Neural cell (in vitro differentiated cells): ENCODE results near the gene LTN1. TPM values are rescaled to one million over a fixed set of nuclear protein-coding genes. Genes with fewer than 3 reads are reported as not detected.

ENCODE experiments used
- H2AFZ ChIP-seq: fragments of 200-600, 300-800 bp; sonication (generic), shearing (Covaris generic); 2 replicates; pipeline ENCODE4 v1.6.0; 2014; ENCODE audit warnings: low read depth, mild to moderate bottlenecking, antibody characterized with exemption, low read length, moderate library complexity
- H3F3A ChIP-seq: fragments of 200-600 bp; shearing (Covaris generic); 2 replicates; pipeline ENCODE4 v1.6.1; 2016; ENCODE audit warnings: mild to moderate bottlenecking, moderate library complexity, mixed read lengths, antibody characterized with exemption, low read length; ENCODE audit not compliant: insufficient read depth, poor library complexity, severe bottlenecking
- H3K27ac ChIP-seq: fragments of 200-600, 300-800 bp; sonication (generic), shearing (Covaris generic); 2 replicates; pipeline ENCODE4 v1.5.1; 2014; ENCODE audit warnings: mild to moderate bottlenecking, low read length, moderate library complexity
- H3K27me3 ChIP-seq: fragments of 300-800, 200-600 bp; sonication (generic), shearing (Covaris generic); 2 replicates; pipeline ENCODE4 v1.6.0; 2014; ENCODE audit warnings: mild to moderate bottlenecking, low read depth, low read length, moderate library complexity; ENCODE audit not compliant: insufficient read depth
- H3K36me3 ChIP-seq: fragments of 300-800, 200-600 bp; sonication (generic), shearing (Covaris generic); 2 replicates; pipeline ENCODE4 v1.5.1; 2014; ENCODE audit warnings: mild to moderate bottlenecking, antibody characterized with exemption, low read length, moderate library complexity; ENCODE audit not compliant: insufficient read depth
- H3K4me2 ChIP-seq: fragments of 300-800, 200-600 bp; sonication (generic), shearing (Covaris generic); 2 replicates; pipeline ENCODE4 v1.6.0; 2014; ENCODE audit warnings: mild to moderate bottlenecking, low read length
- H3K4me3 ChIP-seq: fragments of 300-800, 200-600 bp; sonication (generic), shearing (Covaris generic); 2 replicates; pipeline ENCODE4 v1.5.1; 2014; ENCODE audit warnings: mild to moderate bottlenecking, low read length, moderate library complexity
- H3K79me2 ChIP-seq: fragments of 200-600 bp; shearing (Covaris generic); replicated peaks from 2 replicates; pipeline ENCODE4 v1.6.0; 2014; ENCODE audit warnings: mild to moderate bottlenecking, low read length, moderate library complexity; ENCODE audit not compliant: insufficient read depth
- H3K9ac ChIP-seq: fragments of 300-800, 200-600 bp; sonication (generic), shearing (Covaris generic); 2 replicates; pipeline ENCODE4 v1.6.1; 2016; ENCODE audit warnings: mild to moderate bottlenecking, low read length, mixed read lengths
- H3K9me2 ChIP-seq: fragments of 200-600 bp; shearing (Covaris generic); 2 replicates; pipeline ENCODE4 v1.6.1; 2016; ENCODE audit warnings: mild to moderate bottlenecking, low read length, mixed read lengths; ENCODE audit not compliant: insufficient read depth
- H3K9me3 ChIP-seq: fragments of 200-600, 300-800 bp; sonication (generic), shearing (Covaris generic); 2 replicates; pipeline ENCODE4 v1.6.1; 2016; ENCODE audit warnings: mild to moderate bottlenecking, mixed run types, low read length, moderate library complexity, mixed read lengths
- H4K20me1 ChIP-seq: fragments of 200-600 bp; shearing (Covaris generic); 2 replicates; pipeline ENCODE4 v1.6.1; 2016; ENCODE audit warnings: mild to moderate bottlenecking, mixed run types; ENCODE audit not compliant: insufficient read depth
- CTCF ChIP-seq: fragments of 450-650 bp; IDR thresholded peaks from 2 replicates; pipeline ENCODE4 v1.5.1; 2014; ENCODE audit warnings: antibody characterized with exemption, mild to moderate bottlenecking, moderate library complexity; ENCODE audit not compliant: poor library complexity, severe bottlenecking
- EP300 ChIP-seq: fragments of 450-650 bp; conservative IDR thresholded peaks from 2 replicates; pipeline ENCODE4 v1.6.1; 2014; ENCODE audit warnings: antibody characterized with exemption, mild to moderate bottlenecking, moderate library complexity; ENCODE audit not compliant: poor library complexity, severe bottlenecking
- EZH2 ChIP-seq: fragments of 200-600, 300-800 bp; shearing (Covaris generic), sonication (generic); IDR thresholded peaks from 2 replicates; pipeline ENCODE4 v1.6.1; 2014; ENCODE audit warnings: antibody characterized with exemption, low read length, borderline replicate concordance, mild to moderate bottlenecking; ENCODE audit not compliant: insufficient read depth, poor library complexity, severe bottlenecking
- MXI1 ChIP-seq: fragments of 450-650 bp; conservative IDR thresholded peaks from 2 replicates; pipeline ENCODE4 v1.6.1; 2014; ENCODE audit warnings: antibody characterized with exemption, mild to moderate bottlenecking; ENCODE audit not compliant: poor library complexity, severe bottlenecking
- POLR2AphosphoS5 ChIP-seq: IDR thresholded peaks from 2 replicates; pipeline ENCODE4 v1.6.1; 2012
- RAD21 ChIP-seq: fragments of 450-650 bp; conservative IDR thresholded peaks from 2 replicates; pipeline ENCODE4 v1.6.1; 2014; ENCODE audit warnings: antibody characterized with exemption, mild to moderate bottlenecking, moderate library complexity
- SMC3 ChIP-seq: fragments of 450-650 bp; conservative IDR thresholded peaks from 2 replicates; pipeline ENCODE4 v1.6.1; 2014; ENCODE audit warnings: antibody characterized with exemption, mild to moderate bottlenecking, moderate library complexity; ENCODE audit not compliant: poor library complexity
- TAF1 ChIP-seq: IDR thresholded peaks from 2 replicates; pipeline ENCODE4 v1.6.1; 2012; ENCODE audit warnings: low read depth
- polyA plus RNA-seq: library from polyadenylated mRNA; depleted of rRNA; stranded (reverse); fragments of >200 nt; gene quantifications from 2 replicates; pipeline ENCODE4 v1.2.3, GENCODE V29; 2014
- TF ChIP-seq, protein P1 (sequence below): IDR thresholded peaks from 2 replicates; pipeline ENCODE4 v1.6.1; 2012; ENCODE audit warnings: borderline replicate concordance

LTN1 gene
- polyA plus RNA-seq, 1 donor from 2014 or later, result 62.1 TPM

GRCh38 chr21:28885853-28886177 is 106.9 kb downstream of the LTN1 start:
- TF ChIP-seq CTCF (no peak), RAD21 (no peak), POLR2AphosphoS5 (no peak), EP300 (no peak), MXI1 (no peak), TAF1 (no peak), SMC3 (no peak), EZH2 (no peak)
- TF ChIP-seq, protein P1, sequence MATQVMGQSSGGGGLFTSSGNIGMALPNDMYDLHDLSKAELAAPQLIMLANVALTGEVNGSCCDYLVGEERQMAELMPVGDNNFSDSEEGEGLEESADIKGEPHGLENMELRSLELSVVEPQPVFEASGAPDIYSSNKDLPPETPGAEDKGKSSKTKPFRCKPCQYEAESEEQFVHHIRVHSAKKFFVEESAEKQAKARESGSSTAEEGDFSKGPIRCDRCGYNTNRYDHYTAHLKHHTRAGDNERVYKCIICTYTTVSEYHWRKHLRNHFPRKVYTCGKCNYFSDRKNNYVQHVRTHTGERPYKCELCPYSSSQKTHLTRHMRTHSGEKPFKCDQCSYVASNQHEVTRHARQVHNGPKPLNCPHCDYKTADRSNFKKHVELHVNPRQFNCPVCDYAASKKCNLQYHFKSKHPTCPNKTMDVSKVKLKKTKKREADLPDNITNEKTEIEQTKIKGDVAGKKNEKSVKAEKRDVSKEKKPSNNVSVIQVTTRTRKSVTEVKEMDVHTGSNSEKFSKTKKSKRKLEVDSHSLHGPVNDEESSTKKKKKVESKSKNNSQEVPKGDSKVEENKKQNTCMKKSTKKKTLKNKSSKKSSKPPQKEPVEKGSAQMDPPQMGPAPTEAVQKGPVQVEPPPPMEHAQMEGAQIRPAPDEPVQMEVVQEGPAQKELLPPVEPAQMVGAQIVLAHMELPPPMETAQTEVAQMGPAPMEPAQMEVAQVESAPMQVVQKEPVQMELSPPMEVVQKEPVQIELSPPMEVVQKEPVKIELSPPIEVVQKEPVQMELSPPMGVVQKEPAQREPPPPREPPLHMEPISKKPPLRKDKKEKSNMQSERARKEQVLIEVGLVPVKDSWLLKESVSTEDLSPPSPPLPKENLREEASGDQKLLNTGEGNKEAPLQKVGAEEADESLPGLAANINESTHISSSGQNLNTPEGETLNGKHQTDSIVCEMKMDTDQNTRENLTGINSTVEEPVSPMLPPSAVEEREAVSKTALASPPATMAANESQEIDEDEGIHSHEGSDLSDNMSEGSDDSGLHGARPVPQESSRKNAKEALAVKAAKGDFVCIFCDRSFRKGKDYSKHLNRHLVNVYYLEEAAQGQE, result no peak
- Histone ChIP-seq H4K20me1 (no peaks in the 10 kb centered on the region), H3K9me3 (no peaks in the 10 kb centered on the region), H3K9ac (no peak overlapping the region), H3K4me2 (peak overlapping the region; percentile 38), H3F3A (no peaks in the 10 kb centered on the region), H2AFZ (peak overlapping the region; percentile 67), H3K9me2 (no peaks in the 10 kb centered on the region), H3K4me3 (peak overlapping the region; percentile 70), H3K27ac (no peak overlapping the region), H3K36me3 (no peaks in the 10 kb centered on the region), H3K79me2 (no peaks in the 10 kb centered on the region), H3K27me3 (no peaks in the 10 kb centered on the region)

GRCh38 chr21:28884976-28885852 is 107.5 kb downstream of the LTN1 start:
- no peaks in the 10 kb centered on the region for H3K36me3 ChIP-seq
- peak overlapping the region; percentile 67 for H2AFZ ChIP-seq
- peak overlapping the region; percentile 69 for H3K9ac ChIP-seq
- H3K79me2 ChIP-seq, result no peaks in the 10 kb centered on the region
- no peaks in the 10 kb centered on the region for H3F3A ChIP-seq
- peak overlapping the region; percentile 70 for H3K4me3 ChIP-seq
- H3K9me3 ChIP-seq, result no peaks in the 10 kb centered on the region
- TF ChIP-seq RAD21 (peak; percentile 37), CTCF (no peak), EZH2 (no peak), SMC3 (peak; percentile 33), POLR2AphosphoS5 (peak; percentile 78), EP300 (peak; percentile 74), TAF1 (peak; percentile 73), MXI1 (peak; percentile 98)
- TF ChIP-seq, protein P1, result peak; percentile 38
- H3K9me2 ChIP-seq, result no peaks in the 10 kb centered on the region
- no peaks in the 10 kb centered on the region for H3K27me3 ChIP-seq
- H4K20me1 ChIP-seq, result no peaks in the 10 kb centered on the region
- H3K27ac ChIP-seq, result peak overlapping the region; percentile 76
- peak overlapping the region; percentile 63 for H3K4me2 ChIP-seq
